ENCODE data around the gene FNDC3B.

Gene FNDC3B

DNA sequence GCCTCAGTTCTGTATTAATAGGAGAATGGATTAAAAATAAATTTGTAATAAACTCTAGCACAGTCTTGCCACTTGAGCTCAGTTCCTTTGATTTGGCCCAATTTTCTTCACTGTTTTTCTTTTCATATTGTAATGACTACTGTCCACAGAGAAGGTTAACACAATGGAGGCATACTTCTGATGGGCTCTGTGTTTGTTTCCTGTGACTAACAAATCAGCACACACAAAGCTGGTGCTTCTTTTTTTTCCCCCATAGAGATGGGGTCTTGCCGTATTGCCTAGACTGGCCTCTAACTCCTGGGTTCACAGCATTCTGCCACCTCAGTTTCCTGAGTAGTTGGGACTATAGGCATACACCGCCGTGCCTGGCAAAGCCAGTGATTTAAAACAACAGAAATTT lies 226.7 kb downstream of the FNDC3B start:
- FAIRE-seq (no peak), DNase-seq (ENCODE audit: insufficient read length, low spot score) (no peak)
- TF ChIP-seq, protein P1, sequence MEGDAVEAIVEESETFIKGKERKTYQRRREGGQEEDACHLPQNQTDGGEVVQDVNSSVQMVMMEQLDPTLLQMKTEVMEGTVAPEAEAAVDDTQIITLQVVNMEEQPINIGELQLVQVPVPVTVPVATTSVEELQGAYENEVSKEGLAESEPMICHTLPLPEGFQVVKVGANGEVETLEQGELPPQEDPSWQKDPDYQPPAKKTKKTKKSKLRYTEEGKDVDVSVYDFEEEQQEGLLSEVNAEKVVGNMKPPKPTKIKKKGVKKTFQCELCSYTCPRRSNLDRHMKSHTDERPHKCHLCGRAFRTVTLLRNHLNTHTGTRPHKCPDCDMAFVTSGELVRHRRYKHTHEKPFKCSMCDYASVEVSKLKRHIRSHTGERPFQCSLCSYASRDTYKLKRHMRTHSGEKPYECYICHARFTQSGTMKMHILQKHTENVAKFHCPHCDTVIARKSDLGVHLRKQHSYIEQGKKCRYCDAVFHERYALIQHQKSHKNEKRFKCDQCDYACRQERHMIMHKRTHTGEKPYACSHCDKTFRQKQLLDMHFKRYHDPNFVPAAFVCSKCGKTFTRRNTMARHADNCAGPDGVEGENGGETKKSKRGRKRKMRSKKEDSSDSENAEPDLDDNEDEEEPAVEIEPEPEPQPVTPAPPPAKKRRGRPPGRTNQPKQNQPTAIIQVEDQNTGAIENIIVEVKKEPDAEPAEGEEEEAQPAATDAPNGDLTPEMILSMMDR (IDR thresholded peaks at IDR 0.05; ENCODE audit: insufficient read depth, missing control alignments), result no peak

DNA sequence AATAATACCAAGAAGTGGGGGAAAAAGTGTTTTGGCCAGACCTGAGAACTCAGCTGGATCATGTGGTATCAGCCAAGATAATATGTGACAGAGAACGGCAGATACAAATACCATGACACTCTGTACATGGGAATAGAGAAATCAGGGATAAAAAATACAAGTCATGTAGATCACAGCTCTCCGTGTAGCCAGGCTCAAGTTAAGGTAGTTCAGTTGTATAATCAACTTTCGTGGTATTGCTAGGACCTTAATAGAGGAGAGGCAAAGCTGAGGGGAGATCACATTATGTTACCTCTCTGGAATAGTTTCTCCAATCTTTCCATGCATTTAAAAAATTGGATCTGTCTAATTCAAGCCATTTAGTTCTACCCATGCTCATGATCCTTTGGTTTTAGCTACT lies 229.0 kb downstream of the FNDC3B start:
- DNase-seq (ENCODE audit: insufficient read length, low spot score), result no peak
- FAIRE-seq, result no peak
- TF ChIP-seq, protein P1 (IDR thresholded peaks at IDR 0.05; ENCODE audit: insufficient read depth, missing control alignments), result no peak

DNA sequence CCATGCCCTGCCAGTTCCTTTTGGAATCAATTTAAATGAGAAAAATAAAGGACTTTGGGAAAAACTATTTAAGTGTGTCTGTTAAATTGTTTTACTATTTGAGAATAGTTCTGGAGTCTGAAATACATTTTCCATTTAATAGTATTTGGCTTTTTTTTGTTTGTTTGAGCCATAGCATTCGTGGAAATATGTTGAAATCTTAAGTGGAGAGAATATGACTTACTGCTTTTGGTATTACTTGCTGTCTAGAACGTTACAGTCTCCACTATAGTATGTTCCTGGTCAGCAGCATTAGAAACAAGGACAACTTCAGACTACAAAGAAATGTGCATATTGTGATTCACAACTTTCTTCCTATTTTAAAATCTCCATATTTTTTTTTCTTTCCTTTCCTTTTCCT lies 229.5 kb downstream of the FNDC3B start:
- TF ChIP-seq, protein P1 (IDR thresholded peaks at IDR 0.05; ENCODE audit: insufficient read depth, missing control alignments), result no peak
- no peak for DNase-seq (ENCODE audit: insufficient read length, low spot score)
- no peak for FAIRE-seq

DNA sequence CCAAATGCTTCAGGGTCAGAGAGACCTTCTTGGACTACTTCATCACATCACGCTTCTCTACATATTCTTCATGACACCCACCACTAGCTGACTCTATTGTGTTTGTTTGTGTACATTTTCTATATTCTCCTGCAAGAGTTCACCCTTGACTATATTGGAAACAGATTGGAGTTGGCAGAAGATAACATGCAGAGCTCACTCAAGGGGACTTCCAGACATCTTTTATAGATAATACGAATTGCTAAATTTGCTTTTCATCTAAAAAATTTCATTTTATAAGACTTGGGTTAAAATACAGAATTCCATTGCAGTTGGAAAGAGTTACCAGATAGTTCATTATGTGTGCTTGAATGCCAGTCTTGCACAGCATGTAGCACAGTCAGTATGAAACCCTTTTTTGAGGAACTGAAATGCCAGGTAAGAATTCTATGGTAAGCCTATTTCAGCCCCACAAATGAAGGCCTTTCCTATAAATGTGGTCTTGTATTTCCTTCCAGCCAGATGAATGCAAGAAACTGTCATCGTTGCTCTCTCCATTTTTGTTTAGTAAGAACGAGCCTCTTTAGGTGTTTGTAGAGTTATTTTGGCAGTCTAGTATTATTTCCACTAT lies 231.3 kb downstream of the FNDC3B start:
- TF ChIP-seq, protein P1 (IDR thresholded peaks at IDR 0.05; ENCODE audit: insufficient read depth, missing control alignments), result no peak
- no peak for DNase-seq (ENCODE audit: insufficient read length, low spot score)
- FAIRE-seq, result no peak

DNA sequence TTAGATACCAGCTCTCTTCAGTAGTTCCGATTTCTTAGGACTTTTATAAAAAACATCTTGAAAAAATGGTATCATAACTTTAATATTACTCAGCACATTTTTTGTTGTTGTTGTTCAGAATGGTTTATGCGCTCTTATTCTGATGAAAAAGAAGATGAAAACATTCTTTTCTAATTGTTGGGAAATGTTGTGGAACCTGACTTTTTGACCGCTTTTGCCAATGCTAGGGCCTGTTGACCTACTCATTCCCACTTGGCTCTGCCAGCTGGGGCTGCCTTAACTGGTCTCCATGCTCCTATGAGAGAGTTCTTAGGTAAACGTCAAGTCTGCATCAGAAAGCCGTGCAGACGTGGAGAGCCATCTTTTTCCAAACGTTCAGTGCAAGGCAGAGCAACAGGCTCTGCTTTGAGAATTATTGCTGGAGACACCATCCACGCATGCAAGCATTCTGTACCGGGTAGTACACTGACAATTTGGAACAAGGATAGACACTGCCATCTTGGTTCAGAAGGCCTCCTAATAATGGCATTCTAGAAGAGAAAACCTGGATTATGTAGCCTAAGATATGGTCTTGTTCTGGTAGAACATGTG lies 232.1 kb downstream of the FNDC3B start:
- DNase-seq (ENCODE audit: insufficient read length, low spot score) (no peak), FAIRE-seq (no peak)
- TF ChIP-seq, protein P1 (IDR thresholded peaks at IDR 0.05; ENCODE audit: insufficient read depth, missing control alignments), result no peak

DNA sequence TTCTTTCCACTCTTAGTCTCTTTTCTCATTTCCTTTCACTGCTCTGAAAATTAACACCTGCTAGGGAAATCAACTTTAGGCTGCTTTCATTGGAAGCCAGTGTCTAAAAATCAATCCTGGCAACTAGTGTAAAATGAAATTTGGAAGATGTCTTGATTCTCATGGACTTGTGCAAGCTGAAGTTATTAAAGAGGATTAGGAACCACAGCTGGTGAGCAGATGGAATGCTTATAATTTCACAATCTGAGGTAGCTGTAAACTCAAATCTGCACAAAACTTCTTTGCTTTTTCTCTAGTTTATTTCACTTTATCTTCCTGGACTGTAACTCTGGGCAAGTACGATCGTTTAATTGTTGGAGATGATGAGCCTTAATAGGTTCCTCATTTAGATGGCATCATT lies 233.3 kb downstream of the FNDC3B start:
- DNase-seq (ENCODE audit: insufficient read length, low spot score) (no peak), FAIRE-seq (peak; percentile 56)
- TF ChIP-seq, protein P1 (IDR thresholded peaks at IDR 0.05; ENCODE audit: insufficient read depth, missing control alignments), result no peak

DNA sequence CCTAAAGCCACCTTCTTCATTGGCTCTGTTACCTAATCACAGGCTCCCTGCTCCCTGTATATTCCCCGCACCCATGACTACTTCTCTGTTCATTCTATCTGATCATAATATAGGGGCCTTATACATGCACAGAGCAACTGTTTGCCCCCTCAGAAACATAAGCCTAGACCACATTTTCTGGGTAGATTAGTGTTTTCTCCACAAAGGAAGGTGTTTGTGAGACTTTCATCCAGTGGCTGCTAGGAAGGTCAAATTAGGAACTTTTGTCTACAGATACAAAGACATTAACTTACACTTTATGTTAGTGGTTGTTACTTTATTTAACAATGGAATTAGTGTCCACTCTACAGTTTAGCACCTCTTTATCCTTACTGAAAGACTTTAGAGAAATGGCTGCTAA lies 234.0 kb downstream of the FNDC3B start:
- TF ChIP-seq, protein P1 (IDR thresholded peaks at IDR 0.05; ENCODE audit: insufficient read depth, missing control alignments), result no peak
- no peak for DNase-seq (ENCODE audit: insufficient read length, low spot score)
- no peak for FAIRE-seq
